ENCODE results near the gene NSL1.
A peak's percentile ranks its signal among the peaks of the same experiment; 100 is the strongest.

NSL1 gene

DNA sequence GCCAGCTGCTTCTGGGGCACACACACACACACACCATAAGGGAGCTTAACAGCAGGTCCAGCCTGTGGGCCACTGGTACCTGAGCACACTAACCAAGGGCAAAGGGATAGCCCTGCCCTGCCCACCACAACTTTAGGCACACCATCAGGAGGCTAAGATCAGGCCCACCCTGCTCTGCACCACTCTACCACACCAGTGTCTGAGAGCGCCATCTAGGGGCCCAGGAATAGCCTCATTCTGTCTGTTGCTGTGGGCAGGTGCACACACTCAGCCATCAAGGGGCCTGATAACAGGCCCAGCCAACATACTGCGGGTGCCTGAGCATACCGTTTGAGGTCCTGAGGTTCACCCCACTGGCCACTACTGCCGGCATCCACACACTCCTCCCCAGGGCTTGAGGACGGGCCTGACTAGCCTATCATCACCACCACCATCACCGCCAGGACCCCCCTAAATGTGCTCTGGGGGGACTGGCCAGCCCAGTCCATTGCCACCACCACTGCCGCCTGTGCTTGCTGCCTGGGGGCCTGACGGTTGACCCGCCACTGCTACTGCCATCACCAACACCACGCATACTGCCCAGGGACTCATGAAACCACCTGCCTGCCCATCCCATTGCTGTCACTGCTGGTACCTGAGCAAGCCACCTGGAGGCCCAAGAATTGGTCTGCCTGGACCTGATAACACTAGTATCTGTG is 31.3 kb downstream of the NSL1 start:
- TF ChIP-seq, protein P1, sequence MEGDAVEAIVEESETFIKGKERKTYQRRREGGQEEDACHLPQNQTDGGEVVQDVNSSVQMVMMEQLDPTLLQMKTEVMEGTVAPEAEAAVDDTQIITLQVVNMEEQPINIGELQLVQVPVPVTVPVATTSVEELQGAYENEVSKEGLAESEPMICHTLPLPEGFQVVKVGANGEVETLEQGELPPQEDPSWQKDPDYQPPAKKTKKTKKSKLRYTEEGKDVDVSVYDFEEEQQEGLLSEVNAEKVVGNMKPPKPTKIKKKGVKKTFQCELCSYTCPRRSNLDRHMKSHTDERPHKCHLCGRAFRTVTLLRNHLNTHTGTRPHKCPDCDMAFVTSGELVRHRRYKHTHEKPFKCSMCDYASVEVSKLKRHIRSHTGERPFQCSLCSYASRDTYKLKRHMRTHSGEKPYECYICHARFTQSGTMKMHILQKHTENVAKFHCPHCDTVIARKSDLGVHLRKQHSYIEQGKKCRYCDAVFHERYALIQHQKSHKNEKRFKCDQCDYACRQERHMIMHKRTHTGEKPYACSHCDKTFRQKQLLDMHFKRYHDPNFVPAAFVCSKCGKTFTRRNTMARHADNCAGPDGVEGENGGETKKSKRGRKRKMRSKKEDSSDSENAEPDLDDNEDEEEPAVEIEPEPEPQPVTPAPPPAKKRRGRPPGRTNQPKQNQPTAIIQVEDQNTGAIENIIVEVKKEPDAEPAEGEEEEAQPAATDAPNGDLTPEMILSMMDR (IDR thresholded peaks at IDR 0.05): no peak
- no peak for DNase-seq (ENCODE audit: low spot score)
- no peak overlapping the region for H3K27ac ChIP-seq
- no peak overlapping the region for H3K4me3 ChIP-seq

DNA sequence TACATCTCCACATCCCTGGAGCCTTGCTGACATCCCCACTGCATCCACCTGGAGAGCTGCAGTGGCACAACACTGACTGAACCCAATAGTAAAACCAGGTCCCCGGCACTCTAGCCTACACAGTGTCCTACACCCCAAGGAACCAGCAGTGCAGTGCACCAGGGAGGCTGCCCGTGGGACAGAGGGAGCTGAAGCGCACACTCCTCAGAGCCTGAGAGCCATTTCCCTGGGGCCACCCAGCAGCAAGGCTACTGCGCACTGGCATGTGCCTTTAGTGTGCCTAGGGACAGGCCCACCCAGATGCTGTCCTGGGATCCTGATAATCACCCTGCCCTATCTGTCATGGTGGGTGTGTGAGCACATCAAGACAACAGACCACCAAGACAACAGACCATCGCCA is 31.9 kb downstream of the NSL1 start:
- H3K27ac ChIP-seq: no peak overlapping the region
- DNase-seq (ENCODE audit: low spot score): no peak
- H3K4me3 ChIP-seq: no peak overlapping the region
- TF ChIP-seq, protein P1 (IDR thresholded peaks at IDR 0.05): no peak

DNA sequence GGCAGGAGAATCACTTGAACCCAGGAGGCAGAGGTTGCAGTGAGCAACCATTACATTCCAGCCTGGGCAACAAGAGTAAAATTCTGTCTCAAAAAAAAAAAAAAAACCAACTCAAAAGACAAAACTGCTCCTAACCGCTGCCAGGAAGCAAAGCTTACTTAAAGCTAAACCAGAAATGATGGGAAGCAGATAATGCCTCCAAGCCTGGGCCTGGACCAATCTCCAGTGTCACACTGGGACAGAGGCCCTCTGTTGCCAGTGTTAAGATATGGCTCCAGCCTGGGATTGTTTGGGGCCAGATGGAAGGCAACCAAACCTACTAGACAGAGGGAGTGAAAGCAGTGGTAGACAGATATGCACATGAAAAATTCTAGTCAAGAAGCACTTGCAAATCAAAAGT is 36.9 kb downstream of the NSL1 start:
- no peak for DNase-seq (ENCODE audit: low spot score)
- TF ChIP-seq, protein P1 (IDR thresholded peaks at IDR 0.05): no peak
- H3K4me3 ChIP-seq: no peak overlapping the region
- no peak overlapping the region for H3K27ac ChIP-seq

DNA sequence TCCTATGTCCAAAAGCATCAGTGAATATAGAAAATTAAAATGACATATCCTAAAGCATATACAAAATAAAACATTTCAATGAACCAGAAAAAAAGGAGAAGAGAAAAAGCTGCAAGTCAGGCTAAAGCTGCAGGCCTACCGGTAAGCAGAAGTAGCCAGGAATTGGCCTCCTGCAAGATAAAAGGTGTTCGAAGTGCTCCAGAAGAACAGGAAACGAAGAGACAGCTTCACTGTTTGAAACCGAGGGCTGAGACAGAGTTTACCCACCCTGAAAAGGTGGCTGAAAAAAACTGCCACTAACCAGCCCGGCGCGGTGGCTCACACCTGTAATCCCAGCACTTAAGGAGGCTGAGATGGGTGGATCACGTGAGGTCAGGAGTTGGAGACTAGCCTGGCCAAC is 37.4 kb downstream of the NSL1 start:
- Histone ChIP-seq H3K27ac (no peak overlapping the region), H3K4me3 (no peak overlapping the region)
- DNase-seq (ENCODE audit: low spot score): no peak
- TF ChIP-seq, protein P1 (IDR thresholded peaks at IDR 0.05): no peak

DNA sequence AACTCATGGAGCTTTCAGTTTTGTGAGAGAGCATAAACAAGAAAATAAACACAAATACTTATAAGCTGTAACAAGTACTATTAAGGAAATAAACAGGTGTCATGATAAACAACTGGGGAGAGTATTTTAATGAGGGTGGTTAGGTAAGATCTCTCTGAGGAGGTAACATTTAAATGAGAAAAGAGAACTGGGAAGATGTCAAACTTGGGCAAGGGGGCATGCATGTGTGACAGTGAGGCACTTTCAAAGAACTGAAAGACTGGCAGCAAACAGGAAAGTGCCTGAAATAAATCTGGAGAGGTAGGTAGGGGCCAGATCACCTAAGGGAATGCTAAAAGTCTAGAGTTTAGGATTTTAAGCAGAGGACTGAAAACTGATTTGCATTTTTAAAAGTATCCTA is 37.8 kb downstream of the NSL1 start:
- Histone ChIP-seq H3K27ac (no peak overlapping the region), H3K4me3 (no peak overlapping the region)
- no peak for DNase-seq (ENCODE audit: low spot score)
- TF ChIP-seq, protein P1 (IDR thresholded peaks at IDR 0.05): no peak

DNA sequence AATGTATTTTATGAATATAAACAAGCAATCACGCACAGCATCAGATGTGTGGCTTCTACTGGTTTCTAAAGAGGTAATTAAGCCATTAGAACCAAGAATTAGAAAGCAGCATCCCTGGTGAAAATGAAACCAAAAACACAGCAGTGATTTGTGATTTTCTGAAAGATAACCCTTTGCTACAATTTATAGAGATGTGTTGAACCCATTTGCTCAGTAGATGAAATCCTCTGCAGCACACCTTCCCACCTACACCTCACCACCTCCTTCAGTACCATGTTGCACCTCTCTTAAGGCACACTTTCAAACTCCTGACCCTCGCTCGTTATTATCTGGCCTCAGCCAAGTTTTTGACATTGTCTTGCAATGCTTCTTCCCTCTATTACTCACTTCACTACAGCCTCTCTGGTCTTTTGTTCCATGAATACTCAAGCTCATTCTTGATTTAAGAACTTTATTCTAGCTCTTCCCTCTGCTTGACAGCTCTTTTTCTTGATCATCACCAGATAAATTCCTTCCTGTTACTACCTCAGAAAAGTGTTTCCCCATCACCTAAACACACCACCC is 38.6 kb downstream of the NSL1 start:
- peak overlapping the region in 1 of 2 donors; percentile 55 for H3K27ac ChIP-seq
- DNase-seq (ENCODE audit: low spot score): no peak
- TF ChIP-seq, protein P1 (IDR thresholded peaks at IDR 0.05): no peak
- peak overlapping the region; percentile 31 for H3K4me3 ChIP-seq
